Body of pancreas (tissue), 4 donors: ENCODE results near the gene ATP13A2. TPM values are rescaled to one million over a fixed set of nuclear protein-coding genes. Genes with fewer than 3 reads are reported as not detected.
"Not testable (repeated sequence)": the region's sequence is repeated elsewhere in the genome, so short reads cannot be mapped to it uniquely, and the experiment has no call there.

Source experiments
- ATAC-seq: fragments of 150-250 bp; one replicate; pipeline ENCODE4 v1.9.1; 2016
- DNase-seq, 4 donors: peaks; one replicate each; pipeline ENCODE4 v3.0.0-alpha.2; 2019
- H3K27ac ChIP-seq, 4 donors: fragments of 200-600 bp; sonication (generic); 1 replicate in 3 of 4; 2 replicates in 1 of 4; pipeline versions ENCODE4 v1.5.1 to v1.6.1; 2016 to 2019; ENCODE audit warnings: mild to moderate bottlenecking in 1 of 4, mixed read lengths in 1 of 4, moderate library complexity in 1 of 4
- H3K27me3 ChIP-seq, 2 donors: fragments of 200-600 bp; sonication (generic); one replicate each; pipeline ENCODE4 v1.6.0; 2016; ENCODE audit warnings: mild to moderate bottlenecking in 1 of 2
- H3K36me3 ChIP-seq, 2 donors: fragments of 200-600 bp; sonication (generic); replicated peaks in 1 of 2; 2 replicates each; pipeline ENCODE4 v1.5.1; 2016; ENCODE audit warnings: low read depth in 2 of 2; ENCODE audit not compliant: insufficient read depth in 1 of 2
- H3K4me1 ChIP-seq: fragments of 200-600 bp; sonication (generic); one replicate; pipeline ENCODE4 v1.6.0; 2016
- H3K4me3 ChIP-seq, 2 donors: fragments of 200-600 bp; sonication (generic); 1 replicate in 1 of 2; 2 replicates in 1 of 2; pipeline ENCODE4 v1.5.1; 2016 to 2019
- H3K9me3 ChIP-seq, 3 donors: fragments of 200-600 bp; sonication (generic); 1 replicate in 2 of 3; 2 replicates in 1 of 3; pipeline ENCODE4 v1.5.1; 2016
- POLR2A ChIP-seq, 3 donors: fragments of 450-650 bp; IDR thresholded peaks; one replicate each; pipeline ENCODE4 v1.6.1; 2016; ENCODE audit warnings: antibody characterized with exemption in 3 of 3, mild to moderate bottlenecking in 2 of 3
- WGBS, 2 donors: methylation state at CpG; one replicate each; pipeline ENCODE4 v1.1.5; 2017; 5-methylcytosine and 5-hydroxymethylcytosine counted together
- intact Hi-C: fragments of 100-400 bp; cut with DNase I; formaldehyde crosslinking; loops from one replicate; pipeline ENCODE4 v1.15.1; 2023
- total RNA-seq, 2 donors: library from RNA; depleted of rRNA; stranded (reverse); fragments of >200 nt; gene quantifications; one replicate each; pipeline ENCODE4 v1.1.0, GENCODE V29; 2016
- TF ChIP-seq, protein P1 (sequence below), 7 experiments: fragments of 450-650 bp in 4 of 7; fragments of 200-600 bp in 3 of 7; sonication (generic) in 3 of 7; IDR thresholded peaks; one replicate each; pipeline ENCODE4 v1.5.1; 2016 to 2019; ENCODE audit warnings: antibody characterized with exemption in 7 of 7

The ATP13A2 gene
- total RNA-seq, 2 donors from 2014 or later = 56.8 to 61.0 TPM

DNA sequence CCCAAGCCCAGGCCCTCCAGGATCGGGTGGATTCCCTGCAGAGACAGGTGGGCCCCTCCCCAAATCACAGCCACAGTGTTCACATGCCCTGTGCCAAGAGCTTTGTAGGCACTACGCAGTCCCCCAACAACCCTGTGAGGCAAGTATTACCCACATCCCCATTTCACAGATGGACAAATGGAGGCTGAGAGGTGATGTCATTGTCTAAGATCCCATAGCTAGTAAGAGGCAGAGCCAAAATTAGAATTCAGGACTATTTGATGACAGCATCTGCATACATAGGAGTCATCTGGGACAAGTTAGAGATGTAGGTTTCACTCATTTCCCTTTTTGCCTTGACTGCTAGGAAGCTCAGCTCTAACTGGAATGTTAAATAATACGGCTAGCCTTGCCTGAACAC, 43.4 kb downstream of the ATP13A2 start:
- no peaks in the 10 kb centered on the region for H3K27me3 ChIP-seq
- 82 to 93% methylated on average over 1 to 3 of the region's 3 CpGs for WGBS, 2 donors
- peaks cover 3% of the 10 kb centered on the region for H3K4me1 ChIP-seq
- no peak for DNase-seq
- no peak overlapping the region for H3K4me3 ChIP-seq
- no peak for ATAC-seq
- TF ChIP-seq, protein P1, sequence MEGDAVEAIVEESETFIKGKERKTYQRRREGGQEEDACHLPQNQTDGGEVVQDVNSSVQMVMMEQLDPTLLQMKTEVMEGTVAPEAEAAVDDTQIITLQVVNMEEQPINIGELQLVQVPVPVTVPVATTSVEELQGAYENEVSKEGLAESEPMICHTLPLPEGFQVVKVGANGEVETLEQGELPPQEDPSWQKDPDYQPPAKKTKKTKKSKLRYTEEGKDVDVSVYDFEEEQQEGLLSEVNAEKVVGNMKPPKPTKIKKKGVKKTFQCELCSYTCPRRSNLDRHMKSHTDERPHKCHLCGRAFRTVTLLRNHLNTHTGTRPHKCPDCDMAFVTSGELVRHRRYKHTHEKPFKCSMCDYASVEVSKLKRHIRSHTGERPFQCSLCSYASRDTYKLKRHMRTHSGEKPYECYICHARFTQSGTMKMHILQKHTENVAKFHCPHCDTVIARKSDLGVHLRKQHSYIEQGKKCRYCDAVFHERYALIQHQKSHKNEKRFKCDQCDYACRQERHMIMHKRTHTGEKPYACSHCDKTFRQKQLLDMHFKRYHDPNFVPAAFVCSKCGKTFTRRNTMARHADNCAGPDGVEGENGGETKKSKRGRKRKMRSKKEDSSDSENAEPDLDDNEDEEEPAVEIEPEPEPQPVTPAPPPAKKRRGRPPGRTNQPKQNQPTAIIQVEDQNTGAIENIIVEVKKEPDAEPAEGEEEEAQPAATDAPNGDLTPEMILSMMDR (IDR thresholded peaks at IDR 0.05) = no peak
- no peak for TF ChIP-seq POLR2A (IDR thresholded peaks at IDR 0.05)
- H3K9me3 ChIP-seq = no peaks in the 10 kb centered on the region
- intact Hi-C loops = no loop called here
- peaks cover 0 to 9% of the 10 kb centered on the region in 2 donors for H3K36me3 ChIP-seq
- no peak overlapping the region for H3K27ac ChIP-seq

DNA sequence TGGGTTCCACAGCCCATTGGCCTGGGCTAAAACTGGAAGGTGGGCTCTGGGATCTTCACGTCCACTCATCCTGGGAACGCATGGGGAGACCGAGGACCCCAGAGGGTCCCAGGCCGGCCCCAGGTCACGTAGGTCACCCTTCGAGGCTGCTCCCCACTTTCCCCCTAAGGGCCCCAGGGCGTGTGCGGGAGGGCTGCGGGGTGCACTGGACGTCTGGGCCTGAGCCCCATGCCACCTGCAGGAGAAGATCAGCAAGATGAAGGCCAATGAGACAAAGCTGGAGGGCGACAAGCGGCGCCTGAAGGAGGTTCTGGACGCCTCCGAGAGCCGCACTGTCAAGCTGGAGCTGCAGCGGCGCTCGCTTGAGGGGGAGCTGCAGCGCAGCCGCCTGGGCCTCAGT, 43.8 kb downstream of the ATP13A2 start:
- intact Hi-C loops = no loop called here
- ATAC-seq (no peak), DNase-seq (no peak)
- peaks cover 3% of the 10 kb centered on the region for H3K4me1 ChIP-seq
- H3K36me3 ChIP-seq = peaks cover 0 to 9% of the 10 kb centered on the region in 2 donors
- WGBS, 2 donors = 89 to 95% methylated on average over 11 to 21 of the region's 21 CpGs
- no peaks in the 10 kb centered on the region for H3K9me3 ChIP-seq
- H3K27me3 ChIP-seq = no peaks in the 10 kb centered on the region
- no peak overlapping the region for H3K27ac ChIP-seq
- H3K4me3 ChIP-seq = no peak overlapping the region
- TF ChIP-seq, protein P1 (IDR thresholded peaks at IDR 0.05) = no peak
- TF ChIP-seq POLR2A (IDR thresholded peaks at IDR 0.05) = no peak

DNA sequence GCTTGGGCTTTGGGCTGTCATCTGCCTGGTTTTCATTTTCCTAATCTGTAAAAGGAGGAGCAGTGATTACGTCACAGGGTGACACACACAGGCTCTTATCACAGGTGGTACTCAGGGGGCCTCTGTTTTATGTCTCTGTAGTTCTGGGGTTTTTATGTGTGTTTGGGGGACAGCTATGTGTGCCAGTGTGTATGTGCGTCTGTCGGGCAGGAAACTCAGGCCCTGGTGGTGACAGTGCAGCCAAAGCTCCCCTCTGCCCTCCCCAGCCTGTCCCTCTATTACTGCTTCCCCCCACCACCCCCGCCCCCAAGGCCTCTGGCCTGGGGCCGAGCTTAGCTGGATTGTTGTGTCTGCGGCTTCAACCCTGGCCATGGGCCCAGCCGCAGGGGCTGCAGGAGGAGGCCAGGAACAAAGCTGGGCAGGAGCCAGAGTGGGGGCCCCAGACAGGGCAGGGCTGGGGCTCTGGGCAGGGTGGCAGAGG, 44.6 kb downstream of the ATP13A2 start:
- 58 to 80% methylated on average over 3 to 4 of the region's 7 CpGs for WGBS, 2 donors
- peaks cover 0 to 9% of the 10 kb centered on the region in 2 donors for H3K36me3 ChIP-seq
- no peaks in the 10 kb centered on the region for H3K27me3 ChIP-seq
- ATAC-seq (no peak), DNase-seq (no peak)
- TF ChIP-seq POLR2A (IDR thresholded peaks at IDR 0.05) = no peak
- TF ChIP-seq, protein P1 (IDR thresholded peaks at IDR 0.05) = no peak
- no peak overlapping the region for H3K4me3 ChIP-seq
- no peaks in the 10 kb centered on the region for H3K9me3 ChIP-seq
- peaks cover 3% of the 10 kb centered on the region for H3K4me1 ChIP-seq
- H3K27ac ChIP-seq = no peak overlapping the region
- intact Hi-C loops = no loop called here

DNA sequence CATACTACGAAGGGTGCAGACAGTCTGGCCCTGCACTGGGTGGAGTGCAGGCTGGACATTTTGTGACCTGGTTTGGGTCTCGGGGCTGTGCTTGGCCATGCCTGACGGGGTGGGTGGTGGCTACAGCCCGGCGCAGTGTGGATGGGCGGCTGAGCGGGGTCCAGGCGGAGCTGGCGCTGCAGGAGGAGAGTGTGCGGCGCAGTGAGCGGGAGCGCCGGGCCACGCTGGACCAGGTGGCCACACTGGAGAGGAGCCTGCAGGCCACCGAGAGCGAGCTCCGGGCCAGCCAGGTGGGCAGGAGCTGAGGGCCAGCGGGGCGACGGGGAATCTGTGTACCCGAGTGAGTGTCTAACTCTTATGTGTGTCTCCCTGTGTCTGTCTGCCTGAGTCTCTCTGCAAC, 45.4 kb downstream of the ATP13A2 start:
- Histone ChIP-seq H3K27ac (no peak overlapping the region), H3K36me3 (peaks cover 0 to 9% of the 10 kb centered on the region in 2 donors), H3K4me3 (no peak overlapping the region), H3K27me3 (no peaks in the 10 kb centered on the region), H3K4me1 (peaks cover 7% of the 10 kb centered on the region), H3K9me3 (no peaks in the 10 kb centered on the region)
- WGBS, 2 donors = 93% methylated on average over 6 to 10 of the region's 22 CpGs
- no peak for TF ChIP-seq POLR2A (IDR thresholded peaks at IDR 0.05)
- TF ChIP-seq, protein P1 (IDR thresholded peaks at IDR 0.05) = no peak
- DNase-seq (no peak), ATAC-seq (no peak)
- intact Hi-C loops = no loop called here

DNA sequence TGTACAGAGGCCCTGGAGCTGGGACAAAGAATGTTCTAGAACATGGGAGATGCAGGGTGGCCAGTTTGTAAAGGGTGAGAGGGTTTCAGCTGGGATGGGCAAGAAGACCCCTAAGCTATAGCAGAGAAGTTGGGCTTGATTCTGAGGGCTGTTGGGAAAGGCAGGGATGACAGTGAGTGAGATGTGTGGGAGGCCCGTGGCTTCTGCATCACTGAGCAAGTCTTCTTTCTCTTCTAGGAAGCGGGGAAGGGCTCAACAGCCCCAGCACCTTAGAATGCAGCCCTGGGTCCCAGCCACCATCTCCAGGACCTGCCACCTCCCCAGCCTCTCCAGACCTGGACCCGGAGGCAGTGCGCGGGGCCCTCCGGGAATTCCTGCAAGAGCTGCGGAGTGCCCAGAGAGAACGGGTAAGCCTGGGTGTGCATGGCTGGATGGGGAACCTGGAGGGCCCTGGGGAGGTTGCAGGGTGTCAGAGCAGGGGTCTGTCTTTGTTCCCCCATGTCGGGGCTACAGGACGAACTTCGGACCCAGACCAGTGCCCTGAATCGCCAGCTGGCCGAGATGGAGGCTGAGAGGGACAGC, 46.2 kb downstream of the ATP13A2 start:
- Histone ChIP-seq H3K27me3 (no peaks in the 10 kb centered on the region), H3K27ac (no peak overlapping the region), H3K4me3 (no peak overlapping the region), H3K9me3 (no peaks in the 10 kb centered on the region), H3K36me3 (peaks cover 0 to 9% of the 10 kb centered on the region in 2 donors), H3K4me1 (peaks cover 12% of the 10 kb centered on the region)
- TF ChIP-seq, protein P1 (IDR thresholded peaks at IDR 0.05) = no peak
- TF ChIP-seq POLR2A (IDR thresholded peaks at IDR 0.05) = no peak
- DNase-seq = no peak
- intact Hi-C loops = no loop called here
- 89 to 94% methylated on average over 6 to 13 of the region's 13 CpGs for WGBS, 2 donors
- no peak for ATAC-seq

DNA sequence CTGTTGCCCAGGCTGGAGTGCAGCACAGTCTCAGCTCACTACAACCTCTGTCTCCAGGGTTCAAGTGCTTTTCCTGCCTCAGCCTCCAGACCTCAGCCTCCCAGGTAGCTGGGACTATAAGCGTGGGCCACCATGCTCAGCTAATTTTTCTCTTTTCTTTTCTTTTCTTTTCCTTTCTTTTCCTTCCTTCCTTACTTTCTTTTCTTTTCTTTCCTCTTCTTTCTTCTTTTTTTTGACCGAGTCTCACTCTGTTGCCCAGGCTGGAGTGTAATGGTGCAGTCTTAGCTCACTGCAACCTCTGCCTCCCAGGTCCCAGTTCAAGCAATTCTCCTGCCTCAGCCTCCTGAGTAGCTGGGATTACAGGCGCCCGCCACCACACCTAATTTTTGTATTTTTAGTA, 47.6 kb downstream of the ATP13A2 start:
- H3K9me3 ChIP-seq, H3K27me3 ChIP-seq, DNase-seq, H3K36me3 ChIP-seq, ATAC-seq, H3K27ac ChIP-seq, H3K4me3 ChIP-seq, intact Hi-C loops: not testable (repeated sequence)
- H3K4me1 ChIP-seq = peaks cover 20% of the 10 kb centered on the region
- 87 to 100% methylated on average over 2 to 4 of the region's 4 CpGs for WGBS, 2 donors
